HG03095 (cell line): ENCODE results near the gene KCNJ4.
"Not testable (repeated sequence)": the region's sequence is repeated elsewhere in the genome, so short reads cannot be mapped to it uniquely, and the experiment has no call there.

Experiments used
- ATAC-seq: cut with Tn5 transposase; IDR thresholded peaks from one replicate; pipeline ENCODE4 v1.9.1; 2021; ENCODE audit warnings: moderate library complexity; ENCODE audit not compliant: unreplicated experiment

Gene KCNJ4

DNA sequence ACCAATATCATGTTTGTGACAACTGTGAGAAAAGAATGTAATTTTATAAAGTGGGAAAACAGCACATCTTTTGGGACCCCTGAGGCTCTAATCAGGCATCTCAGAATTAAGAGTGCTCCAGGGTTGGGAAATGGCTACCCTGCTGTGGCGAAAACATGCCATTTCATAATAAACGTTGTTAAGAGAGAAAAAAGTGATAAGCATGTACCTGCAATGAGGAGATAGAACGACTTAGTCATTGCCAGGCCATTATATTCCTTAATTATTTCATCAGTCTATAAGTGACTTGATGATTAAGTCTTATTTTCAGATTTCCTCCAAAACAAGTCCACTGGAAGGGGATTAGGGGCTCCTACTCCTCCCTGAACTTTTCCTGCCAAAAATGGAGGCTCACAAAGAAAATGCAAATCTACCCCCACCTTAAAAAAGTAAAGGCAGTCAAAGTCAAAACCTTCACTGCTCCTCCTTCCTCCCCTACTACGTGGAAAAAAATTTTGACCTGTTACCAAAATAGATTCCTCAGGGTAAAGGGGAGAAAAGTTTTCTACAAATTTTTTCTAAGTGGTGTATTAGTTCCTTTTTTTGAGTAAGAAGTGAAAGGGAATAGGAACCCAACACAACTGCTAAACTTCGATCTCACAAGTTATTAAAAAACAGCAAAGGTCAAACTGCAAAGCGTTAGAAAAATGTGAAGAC is 59.9 kb downstream of the KCNJ4 start:
- not testable (repeated sequence) for ATAC-seq

GRCh38 chr22:38389428-38389818 is 65.6 kb downstream of the KCNJ4 start:
- not testable (repeated sequence) for ATAC-seq

- not testable (repeated sequence) for ATAC-seq
Measured at GRCh38 chr22:38388506-38389427, 66.2 kb downstream of the KCNJ4 start.

DNA sequence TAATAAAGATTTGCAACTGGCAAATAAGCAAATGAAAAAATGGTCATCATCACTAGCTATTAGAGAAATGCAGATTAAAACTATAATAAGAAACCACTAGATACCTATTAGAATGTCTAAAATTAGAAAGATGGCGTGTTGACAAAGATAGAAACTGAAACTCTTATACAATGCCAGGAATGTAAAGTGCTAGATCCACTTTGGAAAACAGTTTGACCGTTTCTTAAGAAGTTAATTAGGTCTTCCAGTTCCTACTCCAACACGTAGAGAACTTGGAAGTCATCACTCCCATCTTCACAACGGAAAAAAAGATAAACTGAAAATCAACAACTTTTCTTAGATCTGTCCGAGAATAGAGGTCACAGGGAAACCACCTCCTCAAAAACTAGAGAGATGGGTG is 68.1 kb downstream of the KCNJ4 start:
- ATAC-seq = not testable (repeated sequence)

- ATAC-seq = no peak
Measured at GRCh38 chr22:38383417-38383816, 71.6 kb downstream of the KCNJ4 start.

DNA sequence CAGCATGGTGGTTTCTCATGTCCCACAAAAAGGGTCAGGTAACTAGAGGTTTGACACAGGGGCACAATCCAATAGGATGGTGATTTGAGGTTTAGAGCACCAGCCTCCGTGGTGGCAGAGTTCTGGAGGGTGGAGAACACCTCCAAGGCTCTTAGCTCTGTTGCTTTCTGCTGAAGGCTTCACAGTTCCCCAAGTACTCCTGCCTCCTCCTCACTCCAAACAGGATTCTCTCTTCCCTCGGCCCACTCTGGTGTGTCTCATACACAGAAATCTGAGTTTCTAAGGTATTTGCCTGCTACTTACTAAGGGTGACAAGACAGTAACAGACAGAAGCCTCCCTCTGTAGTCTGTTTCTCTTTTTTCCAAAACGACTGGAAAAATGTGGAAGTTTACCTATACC is 73.6 kb downstream of the KCNJ4 start:
- ATAC-seq = not testable (repeated sequence)
